Spleen (tissue), 11 donors: Measurements from ENCODE around the gene QPCT. TPM values are rescaled to one million over a fixed set of nuclear protein-coding genes. Genes with fewer than 3 reads are reported as not detected.

Experiments
- DNase-seq: peaks from one replicate; pipeline ENCODE4 v3.0.0-alpha.2; 2020
- H3K27ac ChIP-seq, 8 donors: fragments of 200-600 bp; sonication (generic) in 7 of 8; 1 replicate in 4 of 8; 2 replicates in 4 of 8; pipeline versions ENCODE4 v1.5.0 to v1.8.0; 2016 to 2021; ENCODE audit warnings: inconsistent platforms in 4 of 8, mild to moderate bottlenecking in 4 of 8, moderate library complexity in 1 of 8
- H3K27me3 ChIP-seq, 7 donors: fragments of 200-600 bp; sonication (generic) in 6 of 7; replicated peaks in 1 of 7; 1 replicate in 4 of 7; 2 replicates in 3 of 7; pipeline versions ENCODE4 v1.5.0 to v1.8.0; 2016 to 2021; ENCODE audit warnings: inconsistent platforms in 3 of 7, mild to moderate bottlenecking in 1 of 7
- H3K36me3 ChIP-seq, 6 donors: fragments of 200-600 bp; sonication (generic) in 5 of 6; 1 replicate in 4 of 6; 2 replicates in 2 of 6; pipeline versions ENCODE4 v1.5.0 to v1.8.0; 2016 to 2021; ENCODE audit warnings: inconsistent platforms in 2 of 6
- H3K4me1 ChIP-seq, 6 donors: fragments of 200-600 bp; sonication (generic) in 5 of 6; 1 replicate in 3 of 6; 2 replicates in 3 of 6; pipeline versions ENCODE4 v1.5.0 to v1.8.0; 2016 to 2021; ENCODE audit warnings: inconsistent platforms in 3 of 6
- H3K4me3 ChIP-seq, 8 donors: fragments of 200-600 bp; sonication (generic) in 7 of 8; 1 replicate in 4 of 8; 2 replicates in 4 of 8; pipeline versions ENCODE4 v1.5.0 to v1.8.0; 2016 to 2021; ENCODE audit warnings: inconsistent platforms in 4 of 8, mild to moderate bottlenecking in 4 of 8, moderate library complexity in 2 of 8
- H3K9me3 ChIP-seq, 8 donors: fragments of 200-600 bp; sonication (generic) in 7 of 8; 1 replicate in 4 of 8; 2 replicates in 4 of 8; pipeline versions ENCODE4 v1.5.0 to v1.8.0; 2016 to 2021; ENCODE audit warnings: inconsistent platforms in 4 of 8
- CTCF ChIP-seq, 11 experiments: fragments of 200-600 bp in 7 of 11; fragments of 450-650 bp in 4 of 11; sonication (generic) in 4 of 11; IDR thresholded peaks in 8 of 11; conservative IDR thresholded peaks in 3 of 11; 1 replicate in 7 of 11; 2 replicates in 4 of 11; pipeline versions ENCODE4 v1.4.0 to v1.8.0; 2016 to 2021; ENCODE audit warnings: antibody characterized with exemption in 11 of 11, inconsistent platforms in 4 of 11, mild to moderate bottlenecking in 1 of 11
- POLR2A ChIP-seq, 3 donors: fragments of 450-650 bp; IDR thresholded peaks; one replicate each; pipeline ENCODE4 v1.5.1; 2017; ENCODE audit warnings: antibody characterized with exemption in 3 of 3, mild to moderate bottlenecking in 1 of 3
- POLR2AphosphoS5 ChIP-seq, 3 donors: sonication (generic); formaldehyde crosslinking; IDR thresholded peaks; one replicate each; pipeline ENCODE4 v1.5.1; 2017; ENCODE audit warnings: antibody characterized with exemption in 3 of 3
- WGBS, 5 donors: extraction: QIAGEN DNeasy Blood & Tissue Kit in 3 of 5; methylation state at CpG; one replicate each; pipeline versions ENCODE4 v1.1.5 to v1.1.7; 2013 to 2018; 5-methylcytosine and 5-hydroxymethylcytosine counted together
- intact Hi-C: fragments of 100-400 bp; cut with DNase I; formaldehyde crosslinking; loops from one replicate; pipeline ENCODE4 v1.15.0; 2023; ENCODE audit warnings: low total_unique reads
- polyA plus RNA-seq, 3 donors: library from polyadenylated mRNA; stranded (reverse); fragments of 200-250 nt; gene quantifications; one replicate each; pipeline ENCODE4 v1.2.1, GENCODE V29; 2013
- small RNA-seq, 4 donors: library from RNA; depleted of rRNA; stranded (forward); fragments of <200 nt; gene quantifications; one replicate each; pipeline ENCODE3, GENCODE V24; 2016
- total RNA-seq, 7 donors: library from RNA; depleted of rRNA in 3 of 7; stranded (reverse); fragments of >200 nt in 3 of 7; fragmentation: NEBNext Ultra II Directional in 4 of 7; extraction: Animal tissue kit (Norgen Biotek cat#: 25700) in 4 of 7; gene quantifications; one replicate each; pipeline versions ENCODE4 v1.1.0 to v1.2.1, GENCODE V29; 2016 to 2021
- donor health status: healthy with polysubstance abuse.
- donor health status: DM: no; HTN: no; CAD: no; lungs with moderate emphysema.
- donor health status: DM: no; HTN: no; CAD: no.
- donor health status: Bipolar disorder and iron deficiency.
- donor health status: healthy.
- donor health status: DM: no; HTN: no; CAD: no.
- donor health status: DM: yes; HTN: yes; CAD: no.

QPCT gene
- total and polyA plus RNA-seq, 10 donors = 4.2 to 46.0 (median 19.4) TPM

- 62 to 78% (median 75%) methylated on average over 4 of the region's 4 CpGs for WGBS, 5 donors
- H3K27ac ChIP-seq = no peak overlapping the region
- no peaks in the 10 kb centered on the region for H3K36me3 ChIP-seq
- no peaks in the 10 kb centered on the region for H3K27me3 ChIP-seq
- no peak for DNase-seq
- TF ChIP-seq POLR2AphosphoS5 (IDR thresholded peaks at IDR 0.05) = no peak
- no peak for TF ChIP-seq CTCF (IDR thresholded peaks at IDR 0.05 in 8 of 11, conservative IDR thresholded peaks at IDR 0.05 in 3 of 11)
- TF ChIP-seq POLR2A (IDR thresholded peaks at IDR 0.05) = no peak
- peaks cover 0 to 13% (median 8%) of the 10 kb centered on the region in 6 donors for H3K4me1 ChIP-seq
- H3K9me3 ChIP-seq = no peaks in the 10 kb centered on the region
- H3K4me3 ChIP-seq = no peak overlapping the region
- intact Hi-C loops = no loop called here
These were observed 72.9 kb downstream of the QPCT start for GRCh38 chr2:37417321-37417720.

GRCh38 chr2:37418956-37419355 is 74.5 kb downstream of the QPCT start:
- 93 to 97% (median 95%) methylated on average over 6 of the region's 6 CpGs for WGBS, 5 donors
- Histone ChIP-seq H3K27ac (no peak overlapping the region), H3K9me3 (no peaks in the 10 kb centered on the region), H3K36me3 (no peaks in the 10 kb centered on the region), H3K4me3 (no peak overlapping the region), H3K4me1 (peaks cover 0 to 13% (median 8%) of the 10 kb centered on the region in 6 donors), H3K27me3 (no peaks in the 10 kb centered on the region)
- intact Hi-C loops = no loop called here
- TF ChIP-seq POLR2A (IDR thresholded peaks at IDR 0.05) = no peak
- no peak for DNase-seq

- intact Hi-C loops = no loop called here
- Histone ChIP-seq H3K9me3 (no peaks in the 10 kb centered on the region), H3K27ac (no peak overlapping the region), H3K36me3 (no peaks in the 10 kb centered on the region), H3K4me1 (no peaks in the 10 kb centered on the region), H3K27me3 (no peaks in the 10 kb centered on the region), H3K4me3 (no peak overlapping the region)
- DNase-seq = no peak
- no peak for TF ChIP-seq POLR2AphosphoS5 (IDR thresholded peaks at IDR 0.05)
- TF ChIP-seq CTCF (IDR thresholded peaks at IDR 0.05 in 8 of 11, conservative IDR thresholded peaks at IDR 0.05 in 3 of 11) = no peak
- no peak for TF ChIP-seq POLR2A (IDR thresholded peaks at IDR 0.05)
- 87 to 98% (median 93%) methylated on average over 6 of the region's 6 CpGs for WGBS, 5 donors
These were observed 77.3 kb downstream of the QPCT start for GRCh38 chr2:37421686-37422085.

- Histone ChIP-seq H3K27me3 (no peaks in the 10 kb centered on the region), H3K4me3 (no peak overlapping the region), H3K4me1 (no peaks in the 10 kb centered on the region), H3K36me3 (no peaks in the 10 kb centered on the region), H3K9me3 (no peaks in the 10 kb centered on the region), H3K27ac (no peak overlapping the region)
- TF ChIP-seq POLR2A (IDR thresholded peaks at IDR 0.05) (no peak), POLR2AphosphoS5 (IDR thresholded peaks at IDR 0.05) (no peak), CTCF (IDR thresholded peaks at IDR 0.05 in 8 of 11, conservative IDR thresholded peaks at IDR 0.05 in 3 of 11) (no peak)
- intact Hi-C loops = no loop called here
- WGBS, 5 donors = 90 to 97% (median 94%) methylated on average over 4 of the region's 4 CpGs
- DNase-seq = no peak
These were observed 78.4 kb downstream of the QPCT start for GRCh38 chr2:37422816-37423215.

Small RNA genes within 50 kb of the gene (small RNA-seq; reads per million reads assigned to genes)
- 0 reads per million in 4 donors for gene RNU6-939P

Other genes starting within 250 kb of the QPCT start
- gene EIF2AK2, start 187.7 kb upstream of the QPCT start, total RNA-seq = 10 to 100 TPM; 30.6 to 48.2 (median 38.2) TPM
- gene EIF2AK2, start 187.7 kb upstream of the QPCT start, polyA plus RNA-seq = 1 to 10 TPM; 4.0 to 8.0 (median 4.5) TPM
- not detected for gene SULT6B1, start 156.0 kb upstream of the QPCT start, total RNA-seq
- gene SULT6B1, start 156.0 kb upstream of the QPCT start, polyA plus RNA-seq = not detected
- 10 to 100 TPM; 18.6 to 35.4 (median 28.5) TPM for gene CEBPZOS, start 148.1 kb upstream of the QPCT start, total RNA-seq
- gene CEBPZOS, start 148.1 kb upstream of the QPCT start, polyA plus RNA-seq = 10 to 100 TPM; 25.4 to 39.8 (median 27.0) TPM
- 10 to 100 TPM; 34.8 to 54.0 (median 43.9) TPM for gene CEBPZ, start 113.0 kb upstream of the QPCT start, total RNA-seq
- 10 to 100 TPM; 50.4 to 54.8 (median 54.2) TPM for gene CEBPZ, start 113.0 kb upstream of the QPCT start, polyA plus RNA-seq
- 10 to 100 TPM; 14.3 to 27.2 (median 23.0) TPM for gene NDUFAF7, start 113.0 kb upstream of the QPCT start, total RNA-seq
- 10 to 100 TPM; 11.4 to 19.4 (median 11.6) TPM for gene NDUFAF7, start 113.0 kb upstream of the QPCT start, polyA plus RNA-seq
- gene PRKD3, start 19.8 kb upstream of the QPCT start, total RNA-seq = 10 to 100 TPM; 50.9 to 78.4 (median 76.2) TPM
- gene PRKD3, start 19.8 kb upstream of the QPCT start, polyA plus RNA-seq = 10 to 100 TPM; 12.2 to 21.0 (median 13.3) TPM